Ovary (tissue), 9 donors: ENCODE measurements around the gene SLC9A2. TPM values are rescaled to one million over a fixed set of nuclear protein-coding genes. Genes with fewer than 3 reads are reported as not detected.

Experiments used
- DNase-seq, 5 donors: peaks; one replicate each; pipeline ENCODE4 v3.0.0-alpha.2; 2019 to 2020
- H3K27ac ChIP-seq, 2 donors: fragments of 200-600 bp; one replicate each; pipeline versions ENCODE4 v1.5.1 to v1.8.0; 2019 to 2022
- H3K27me3 ChIP-seq: fragments of 200-600 bp; one replicate; pipeline ENCODE4 v1.8.0; 2022
- H3K36me3 ChIP-seq: fragments of 200-600 bp; sonication (generic); one replicate; pipeline ENCODE4 v1.5.1; 2019
- H3K4me1 ChIP-seq: one replicate; pipeline ENCODE4 v1.8.1; 2013; ENCODE audit warnings: mild to moderate bottlenecking, moderate library complexity; ENCODE audit not compliant: insufficient read depth
- H3K4me3 ChIP-seq: fragments of 200-600 bp; sonication (generic); one replicate; pipeline ENCODE4 v1.5.1; 2017
- H3K9me3 ChIP-seq, 2 donors: fragments of 200-600 bp in 1 of 2; sonication (generic) in 1 of 2; one replicate each; pipeline versions ENCODE4 v1.5.1 to v1.8.1; 2013 to 2019; ENCODE audit warnings: mild to moderate bottlenecking in 1 of 2, moderate library complexity in 1 of 2
- EP300 ChIP-seq: sonication (generic); formaldehyde crosslinking; IDR thresholded peaks from one replicate; pipeline ENCODE4 v1.6.1; 2017; ENCODE audit warnings: antibody characterized with exemption
- POLR2A ChIP-seq: fragments of 450-650 bp; IDR thresholded peaks from one replicate; pipeline ENCODE4 v1.6.1; 2017; ENCODE audit warnings: antibody characterized with exemption, mild to moderate bottlenecking, moderate library complexity
- whole genome bisulfite sequencing, 3 donors: extraction: QIAGEN DNeasy Blood & Tissue Kit in 1 of 3; methylation state at CpG; one replicate each; pipeline versions ENCODE4 v1.1.5 to v1.1.7; 2013 to 2017; 5-methylcytosine and 5-hydroxymethylcytosine counted together
- intact Hi-C, 4 donors: fragments of 100-400 bp; cut with DNase I; formaldehyde crosslinking; loops; one replicate each; pipeline versions ENCODE4 v1.11.0 to v1.15.1; 2022 to 2023
- polyA plus RNA-seq, 2 donors: library from polyadenylated mRNA; stranded (reverse); fragments of 200-250 nt in 1 of 2; fragments of 350-450 nt in 1 of 2; fragmentation: Illumina TruSeq in 1 of 2; extraction: RNeasy Lipid Tissue Mini Kit (QIAGEN cat#74804) in 1 of 2; gene quantifications; one replicate each; pipeline ENCODE4 v1.2.3, GENCODE V29; 2013 to 2014
- total RNA-seq, 7 donors: library from RNA; depleted of rRNA in 2 of 7; stranded (reverse); fragments of >200 nt in 2 of 7; fragmentation: NEBNext Ultra II Directional in 3 of 7; extraction: Animal tissue kit (Norgen Biotek cat#: 25700) in 3 of 7; gene quantifications; one replicate each; pipeline versions ENCODE4 v1.1.0 to v1.2.4, GENCODE V29; 2016 to 2023
- TF ChIP-seq, protein P1 (sequence below), 3 donors: fragments of 450-650 bp in 2 of 3; fragments of 200-600 bp in 1 of 3; IDR thresholded peaks; one replicate each; pipeline versions ENCODE4 v1.5.1 to v1.8.0; 2016 to 2022; ENCODE audit warnings: antibody characterized with exemption in 3 of 3, mild to moderate bottlenecking in 1 of 3
- donor health status: DM: no; HTN: no; CAD: no; lungs with moderate emphysema.
- donor health status: DM: no; HTN: no; CAD: no.
- donor health status: Bipolar disorder and iron deficiency.
- donor health status: DM: yes; HTN: yes; CAD: no.
- donor health status: DM: no; HTN: no; CAD: no.
- donor health status: DM: yes; HTN: yes; CAD: no.

Gene SLC9A2
- total and polyA plus RNA-seq, 9 donors, result 0.08 to 0.46 (median 0.15) TPM; not detected in 5

DNA sequence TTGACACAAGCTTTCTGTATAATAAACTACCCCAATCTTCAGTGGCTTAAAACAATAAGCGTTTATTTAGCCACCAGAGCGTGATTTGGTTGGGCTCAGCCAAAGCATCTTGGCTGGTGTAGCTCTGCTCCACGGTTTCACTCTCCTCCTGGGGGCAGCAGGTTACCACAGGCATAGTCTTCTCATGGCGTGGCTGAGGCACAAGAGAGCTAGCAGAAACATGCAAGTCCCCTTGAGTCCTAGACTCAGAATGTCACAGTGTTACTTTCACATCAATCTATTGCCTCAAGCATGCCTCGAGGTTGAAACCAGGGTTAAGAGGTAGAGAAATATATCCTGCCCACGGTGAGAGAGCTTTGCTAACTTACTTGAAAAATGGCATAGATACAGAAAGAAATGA lies 19.9 kb upstream of the SLC9A2 start:
- H3K4me3 ChIP-seq, result no peak overlapping the region
- H3K27ac ChIP-seq, result no peak overlapping the region
- intact Hi-C loops, result no loop called here
- no peaks in the 10 kb centered on the region for H3K4me1 ChIP-seq
- H3K27me3 ChIP-seq, result no peaks in the 10 kb centered on the region
- no peak for DNase-seq
- TF ChIP-seq POLR2A (no peak), EP300 (no peak)
- TF ChIP-seq, protein P1, sequence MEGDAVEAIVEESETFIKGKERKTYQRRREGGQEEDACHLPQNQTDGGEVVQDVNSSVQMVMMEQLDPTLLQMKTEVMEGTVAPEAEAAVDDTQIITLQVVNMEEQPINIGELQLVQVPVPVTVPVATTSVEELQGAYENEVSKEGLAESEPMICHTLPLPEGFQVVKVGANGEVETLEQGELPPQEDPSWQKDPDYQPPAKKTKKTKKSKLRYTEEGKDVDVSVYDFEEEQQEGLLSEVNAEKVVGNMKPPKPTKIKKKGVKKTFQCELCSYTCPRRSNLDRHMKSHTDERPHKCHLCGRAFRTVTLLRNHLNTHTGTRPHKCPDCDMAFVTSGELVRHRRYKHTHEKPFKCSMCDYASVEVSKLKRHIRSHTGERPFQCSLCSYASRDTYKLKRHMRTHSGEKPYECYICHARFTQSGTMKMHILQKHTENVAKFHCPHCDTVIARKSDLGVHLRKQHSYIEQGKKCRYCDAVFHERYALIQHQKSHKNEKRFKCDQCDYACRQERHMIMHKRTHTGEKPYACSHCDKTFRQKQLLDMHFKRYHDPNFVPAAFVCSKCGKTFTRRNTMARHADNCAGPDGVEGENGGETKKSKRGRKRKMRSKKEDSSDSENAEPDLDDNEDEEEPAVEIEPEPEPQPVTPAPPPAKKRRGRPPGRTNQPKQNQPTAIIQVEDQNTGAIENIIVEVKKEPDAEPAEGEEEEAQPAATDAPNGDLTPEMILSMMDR (IDR thresholded peaks at IDR 0.05), result no peak
- H3K36me3 ChIP-seq, result no peaks in the 10 kb centered on the region
- H3K9me3 ChIP-seq, result no peaks in the 10 kb centered on the region
- WGBS, 3 donors, result 58 to 67% (median 60%) methylated on average over 6 of the region's 6 CpGs

DNA sequence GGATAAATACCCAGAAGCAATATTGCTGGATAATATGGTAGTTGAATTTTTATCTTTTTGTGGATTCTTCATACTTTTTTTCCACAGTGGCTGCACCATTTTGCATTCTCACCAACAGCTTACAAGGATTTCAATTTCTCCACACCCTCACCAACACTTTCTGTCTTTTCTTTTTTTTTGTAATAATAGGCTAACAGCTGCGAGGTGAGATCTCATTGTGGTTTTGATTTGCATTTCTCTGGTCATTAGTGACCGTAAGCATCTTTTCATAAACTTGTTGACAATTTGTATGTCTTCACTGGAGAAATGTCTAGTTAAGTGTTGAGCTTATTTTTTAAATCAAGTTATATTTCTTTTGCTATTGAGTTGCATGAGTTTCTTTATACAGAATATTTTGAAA lies 17.6 kb upstream of the SLC9A2 start:
- DNase-seq, result no peak
- no peaks in the 10 kb centered on the region for H3K4me1 ChIP-seq
- no peak overlapping the region for H3K4me3 ChIP-seq
- no peaks in the 10 kb centered on the region for H3K36me3 ChIP-seq
- intact Hi-C loops, result no loop called here
- TF ChIP-seq EP300, result no peak
- TF ChIP-seq, protein P1 (IDR thresholded peaks at IDR 0.05), result no peak
- TF ChIP-seq POLR2A, result no peak
- 74 to 88% (median 84%) methylated on average over 2 of the region's 2 CpGs for WGBS, 3 donors
- H3K9me3 ChIP-seq, result no peaks in the 10 kb centered on the region
- H3K27me3 ChIP-seq, result no peaks in the 10 kb centered on the region
- no peak overlapping the region for H3K27ac ChIP-seq

DNA sequence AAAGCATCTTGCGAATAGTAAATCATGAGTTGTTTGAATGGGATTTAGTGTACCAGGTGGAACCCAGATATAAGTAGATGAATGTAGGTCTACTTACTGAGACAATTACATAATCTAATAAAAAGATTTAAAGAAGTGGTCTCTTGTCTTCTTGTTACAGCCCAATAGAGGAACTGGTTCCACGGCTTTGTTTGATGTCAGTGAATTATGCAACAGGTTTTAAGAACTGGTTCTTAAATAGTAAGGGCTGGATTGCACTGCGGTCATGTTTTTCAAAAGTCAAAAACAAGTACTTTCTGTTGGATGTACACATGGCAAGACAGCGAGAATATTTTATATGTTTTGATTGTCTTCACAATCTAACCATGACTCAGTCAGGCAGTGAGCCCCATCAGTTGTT lies 15.4 kb upstream of the SLC9A2 start:
- intact Hi-C loops, result no loop called here
- Histone ChIP-seq H3K4me3 (no peak overlapping the region), H3K36me3 (no peaks in the 10 kb centered on the region), H3K4me1 (no peaks in the 10 kb centered on the region), H3K27me3 (no peaks in the 10 kb centered on the region), H3K9me3 (no peaks in the 10 kb centered on the region), H3K27ac (no peak overlapping the region)
- DNase-seq, result no peak
- 87 to 92% (median 89%) methylated on average over 4 of the region's 4 CpGs for WGBS, 3 donors
- TF ChIP-seq EP300, result no peak
- TF ChIP-seq POLR2A, result no peak
- TF ChIP-seq, protein P1 (IDR thresholded peaks at IDR 0.05), result no peak

GRCh38 chr2:102604769-102605168 lies 14.6 kb upstream of the SLC9A2 start:
- H3K36me3 ChIP-seq, result no peaks in the 10 kb centered on the region

More at GRCh38 chr2:102604769-102605168, 14.6 kb upstream of the SLC9A2 start:
- intact Hi-C loops, result no loop called here
- Histone ChIP-seq H3K4me1 (no peaks in the 10 kb centered on the region), H3K27ac (no peak overlapping the region), H3K9me3 (no peaks in the 10 kb centered on the region), H3K4me3 (no peak overlapping the region), H3K27me3 (no peaks in the 10 kb centered on the region)
- TF ChIP-seq EP300 (no peak), POLR2A (no peak)
- TF ChIP-seq, protein P1 (IDR thresholded peaks at IDR 0.05), result no peak
- WGBS, 3 donors, result 28 to 47% (median 31%) methylated on average over 3 of the region's 3 CpGs
- DNase-seq, result no peak
